ENCODE results near the gene POLG2.

Gene POLG2

DNA sequence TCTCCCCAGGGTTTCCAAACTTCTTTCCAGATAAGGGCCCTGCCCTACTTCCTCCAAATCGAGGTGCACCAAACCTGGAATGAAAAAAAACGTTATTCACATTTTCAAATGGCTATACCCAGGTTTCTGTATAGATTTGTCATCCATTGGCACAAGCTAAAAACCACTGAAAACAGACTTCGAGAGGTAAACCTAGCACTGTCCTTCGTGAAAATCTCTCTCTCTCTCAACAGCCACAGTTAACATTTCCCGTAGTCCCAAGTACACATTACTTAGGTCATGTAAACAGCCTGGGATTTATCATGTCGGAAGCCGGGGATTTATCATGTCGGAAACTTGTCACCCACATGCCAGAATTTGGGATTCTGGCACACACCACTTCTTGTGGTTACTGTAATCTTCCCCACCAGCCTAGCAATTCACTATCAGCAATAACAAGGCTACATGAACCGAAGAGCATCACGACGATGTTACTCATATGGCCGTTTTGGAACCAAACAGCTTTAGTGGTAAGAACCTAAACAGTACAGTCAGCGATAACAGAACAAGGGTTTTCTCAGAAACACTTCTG is 8.0 kb upstream of the POLG2 start:
- TF ChIP-seq, protein P1, sequence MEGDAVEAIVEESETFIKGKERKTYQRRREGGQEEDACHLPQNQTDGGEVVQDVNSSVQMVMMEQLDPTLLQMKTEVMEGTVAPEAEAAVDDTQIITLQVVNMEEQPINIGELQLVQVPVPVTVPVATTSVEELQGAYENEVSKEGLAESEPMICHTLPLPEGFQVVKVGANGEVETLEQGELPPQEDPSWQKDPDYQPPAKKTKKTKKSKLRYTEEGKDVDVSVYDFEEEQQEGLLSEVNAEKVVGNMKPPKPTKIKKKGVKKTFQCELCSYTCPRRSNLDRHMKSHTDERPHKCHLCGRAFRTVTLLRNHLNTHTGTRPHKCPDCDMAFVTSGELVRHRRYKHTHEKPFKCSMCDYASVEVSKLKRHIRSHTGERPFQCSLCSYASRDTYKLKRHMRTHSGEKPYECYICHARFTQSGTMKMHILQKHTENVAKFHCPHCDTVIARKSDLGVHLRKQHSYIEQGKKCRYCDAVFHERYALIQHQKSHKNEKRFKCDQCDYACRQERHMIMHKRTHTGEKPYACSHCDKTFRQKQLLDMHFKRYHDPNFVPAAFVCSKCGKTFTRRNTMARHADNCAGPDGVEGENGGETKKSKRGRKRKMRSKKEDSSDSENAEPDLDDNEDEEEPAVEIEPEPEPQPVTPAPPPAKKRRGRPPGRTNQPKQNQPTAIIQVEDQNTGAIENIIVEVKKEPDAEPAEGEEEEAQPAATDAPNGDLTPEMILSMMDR (IDR thresholded peaks at IDR 0.05; ENCODE audit: control extremely low read depth, extremely low read depth, low read depth, missing control alignments), result no peak
- no peak for DNase-seq (ENCODE audit: extremely low spot score)
- POLR2A ChIA-PET, result interaction anchor here (0.8 to 4.0 kb wide), 11 partner anchors 8 to 131 kb away, joined by 3 to 89 read pairs (median 3); partner anchors contain the start of gene POLG2
- CTCF ChIA-PET, result interaction anchor here (0.9 to 1.8 kb wide), 2 partner anchors 8 to 85 kb away, joined by 3 to 6 read pairs; partner anchors contain the start of gene POLG2

DNA sequence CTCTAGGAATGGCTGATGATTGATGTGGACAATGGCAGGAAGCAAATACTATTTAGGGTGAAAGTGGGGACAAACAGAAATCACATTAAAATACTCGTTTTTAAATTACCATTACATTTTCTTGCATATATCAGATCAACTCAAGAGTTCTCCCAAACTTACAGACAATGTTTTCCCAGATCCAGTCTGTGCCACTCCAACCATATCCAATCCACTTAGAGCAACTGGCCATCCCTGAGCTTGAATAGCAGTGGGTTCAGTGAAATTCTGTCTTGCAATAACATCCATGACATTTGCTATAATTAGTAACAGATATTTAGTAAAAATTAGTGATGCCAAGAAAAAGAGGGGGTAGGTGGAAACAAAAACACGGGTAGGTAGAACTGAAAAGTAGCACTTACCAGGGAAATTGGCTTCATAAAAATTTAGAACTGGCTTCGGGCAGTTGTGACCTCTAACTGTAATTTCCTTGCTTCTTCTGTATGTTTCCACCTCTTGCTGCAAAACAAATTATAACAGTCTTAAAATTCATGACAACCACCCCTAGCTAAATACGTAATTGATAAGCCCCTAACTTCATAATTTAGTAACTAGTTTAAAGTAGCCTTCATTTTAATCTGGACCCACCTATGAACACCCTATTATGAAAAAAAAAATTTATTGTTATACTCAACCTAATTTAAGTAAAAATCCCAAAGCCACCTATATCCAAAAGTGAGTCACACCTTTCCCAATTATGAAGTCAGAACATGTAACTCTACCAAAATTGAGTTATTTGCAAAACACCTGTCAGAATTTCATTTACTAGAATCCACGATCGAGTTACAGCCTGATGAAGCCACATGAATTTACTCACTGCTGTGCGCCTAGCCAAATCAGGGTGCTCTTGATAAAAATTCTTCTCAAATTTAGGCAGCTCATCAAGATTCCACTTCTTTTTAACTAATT is 7.2 kb upstream of the POLG2 start:
- TF ChIP-seq, protein P1 (IDR thresholded peaks at IDR 0.05; ENCODE audit: control extremely low read depth, extremely low read depth, low read depth, missing control alignments), result no peak
- no peak for DNase-seq (ENCODE audit: extremely low spot score)
- CTCF ChIA-PET, result interaction anchor here (1.8 kb wide), 1 partner anchor 7 kb away, joined by 6 read pairs; the partner anchor contains the start of gene POLG2
- POLR2A ChIA-PET, result interaction anchor here (0.7 to 4.0 kb wide), 6 partner anchors 7 to 96 kb away, joined by 3 to 89 read pairs (median 3); partner anchors contain the start of gene POLG2

GRCh38 chr17:64503341-64503740 is 6.5 kb upstream of the POLG2 start:
- TF ChIP-seq, protein P1 (IDR thresholded peaks at IDR 0.05; ENCODE audit: control extremely low read depth, extremely low read depth, low read depth, missing control alignments), result no peak
- no peak for DNase-seq (ENCODE audit: extremely low spot score)
- ChIA-PET POLR2A (interaction anchor here (0.7 to 0.9 kb wide), 2 partner anchors 14 to 96 kb away, joined by 3 read pairs; no protein-coding TSS in a partner anchor), CTCF (no interaction called here)

GRCh38 chr17:64502809-64503208 is 6.0 kb upstream of the POLG2 start:
- DNase-seq (ENCODE audit: extremely low spot score), result no peak
- TF ChIP-seq, protein P1 (IDR thresholded peaks at IDR 0.05; ENCODE audit: control extremely low read depth, extremely low read depth, low read depth, missing control alignments), result no peak
- ChIA-PET POLR2A (no interaction called here), CTCF (interaction anchor here (1.2 kb wide), 1 partner anchor 146 kb away, joined by 4 read pairs; no protein-coding TSS in a partner anchor)

GRCh38 chr17:64502021-64502420 is 5.2 kb upstream of the POLG2 start:
- TF ChIP-seq, protein P1 (IDR thresholded peaks at IDR 0.05; ENCODE audit: control extremely low read depth, extremely low read depth, low read depth, missing control alignments), result no peak
- ChIA-PET CTCF (interaction anchor here (1.2 kb wide), 1 partner anchor 147 kb away, joined by 4 read pairs; no protein-coding TSS in a partner anchor), POLR2A (interaction anchor here (0.6 kb wide), 1 partner anchor 18 kb away, joined by 3 read pairs; no protein-coding TSS in a partner anchor)
- no peak for DNase-seq (ENCODE audit: extremely low spot score)

All from GM10248 (cell line).